ENCODE measurements around the gene ARPC2.

DNA sequence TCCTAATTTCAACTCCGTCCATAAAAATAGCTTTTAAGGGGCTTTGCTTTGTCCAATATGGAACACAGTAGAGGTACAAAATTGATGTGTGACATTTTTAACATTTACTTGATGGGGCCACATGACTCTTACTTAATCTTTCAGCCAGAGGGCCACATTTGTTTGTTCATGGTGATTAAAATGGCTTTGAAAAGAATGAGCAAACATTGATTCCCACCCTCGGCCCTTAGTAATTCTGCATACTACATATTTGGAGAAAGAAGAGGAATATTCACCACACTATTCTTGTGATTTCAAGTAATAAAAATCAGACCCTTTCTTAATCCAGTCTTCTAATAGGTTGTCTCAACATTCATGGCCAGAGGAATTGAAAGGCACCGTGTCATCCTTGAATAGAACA lies 17.5 kb downstream of the ARPC2 start:
- no peak for TF ChIP-seq ZFX (IDR thresholded peaks at IDR 0.05)
- TF ChIP-seq, protein P1, sequence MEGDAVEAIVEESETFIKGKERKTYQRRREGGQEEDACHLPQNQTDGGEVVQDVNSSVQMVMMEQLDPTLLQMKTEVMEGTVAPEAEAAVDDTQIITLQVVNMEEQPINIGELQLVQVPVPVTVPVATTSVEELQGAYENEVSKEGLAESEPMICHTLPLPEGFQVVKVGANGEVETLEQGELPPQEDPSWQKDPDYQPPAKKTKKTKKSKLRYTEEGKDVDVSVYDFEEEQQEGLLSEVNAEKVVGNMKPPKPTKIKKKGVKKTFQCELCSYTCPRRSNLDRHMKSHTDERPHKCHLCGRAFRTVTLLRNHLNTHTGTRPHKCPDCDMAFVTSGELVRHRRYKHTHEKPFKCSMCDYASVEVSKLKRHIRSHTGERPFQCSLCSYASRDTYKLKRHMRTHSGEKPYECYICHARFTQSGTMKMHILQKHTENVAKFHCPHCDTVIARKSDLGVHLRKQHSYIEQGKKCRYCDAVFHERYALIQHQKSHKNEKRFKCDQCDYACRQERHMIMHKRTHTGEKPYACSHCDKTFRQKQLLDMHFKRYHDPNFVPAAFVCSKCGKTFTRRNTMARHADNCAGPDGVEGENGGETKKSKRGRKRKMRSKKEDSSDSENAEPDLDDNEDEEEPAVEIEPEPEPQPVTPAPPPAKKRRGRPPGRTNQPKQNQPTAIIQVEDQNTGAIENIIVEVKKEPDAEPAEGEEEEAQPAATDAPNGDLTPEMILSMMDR (conservative IDR thresholded peaks at IDR 0.05) = no peak
